ENCODE measurements around the gene GIMAP7.
"Not testable (repeated sequence)": the region's sequence is repeated elsewhere in the genome, so short reads cannot be mapped to it uniquely, and the experiment has no call there.

The GIMAP7 gene

DNA sequence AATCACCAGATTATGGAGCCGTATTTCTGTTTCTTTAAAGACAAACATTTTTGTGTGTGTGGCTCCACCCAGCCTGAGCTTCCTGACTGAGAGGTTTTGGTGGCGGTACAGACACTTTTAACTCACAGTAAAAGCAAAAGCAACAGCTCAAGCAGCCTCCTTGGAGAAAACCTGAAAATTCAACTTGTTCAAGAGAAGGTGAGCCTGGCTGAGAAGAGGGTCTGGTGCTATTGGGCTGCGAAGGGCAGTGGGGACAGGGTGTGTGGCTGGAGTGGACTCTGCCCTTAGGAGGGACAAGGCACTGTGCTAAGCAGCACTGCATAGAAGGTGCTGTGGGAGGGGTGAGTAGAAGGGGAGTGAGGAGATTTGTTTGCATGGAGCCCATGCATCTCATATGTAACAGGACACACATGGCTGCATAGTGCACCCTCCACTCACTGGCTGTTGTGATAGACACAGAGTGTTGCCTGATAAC lies at the start of gene GIMAP7:
TSS of gene GIMAP7 (plus strand) at position 125 of the 475 bp plus-strand sequence. CDS start 5,103 bp downstream, outside the sequence.
- no peak for DNase-seq (ENCODE audit: low read depth)

DNA sequence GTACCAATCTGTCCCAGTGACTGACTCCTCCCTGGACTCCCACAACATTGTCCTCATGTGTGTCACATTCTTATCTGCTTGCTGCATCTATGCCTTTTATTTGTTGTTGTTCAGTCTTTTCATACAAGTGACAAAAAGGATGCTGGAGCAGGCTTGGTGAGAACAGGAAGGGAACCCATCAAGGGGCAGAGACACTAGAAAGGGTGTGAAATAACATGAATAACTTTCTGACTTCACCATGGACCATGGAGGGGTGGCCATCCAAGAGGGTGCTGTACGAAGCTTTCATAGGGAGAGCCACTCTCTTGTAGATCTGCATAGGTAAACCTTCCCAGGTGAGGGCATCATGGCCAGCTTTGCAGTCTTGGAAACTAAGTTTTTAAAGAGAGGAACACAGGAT lies 49.7 kb upstream of the GIMAP7 start:
- DNase-seq (ENCODE audit: low read depth): no peak

DNA sequence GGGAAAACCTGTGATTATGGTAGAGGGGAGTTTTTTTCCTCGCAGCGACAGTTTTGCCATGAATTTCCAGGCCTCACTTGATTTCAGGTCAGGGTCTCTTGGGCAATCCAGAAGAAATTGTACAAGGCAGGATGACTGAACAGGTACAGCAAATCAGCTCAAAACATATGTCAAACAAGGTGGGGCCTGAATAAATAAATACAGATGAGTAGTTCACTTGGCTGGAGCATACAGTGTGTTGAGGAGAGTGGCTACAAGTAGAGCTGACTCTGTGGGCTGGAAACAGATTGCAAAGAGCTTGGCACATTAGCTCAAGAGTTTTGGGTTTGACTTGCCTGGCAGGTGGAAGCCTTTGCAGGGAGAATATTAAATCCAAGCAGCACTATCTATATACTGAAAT lies 49.3 kb upstream of the GIMAP7 start:
- DNase-seq (ENCODE audit: low read depth): no peak

DNA sequence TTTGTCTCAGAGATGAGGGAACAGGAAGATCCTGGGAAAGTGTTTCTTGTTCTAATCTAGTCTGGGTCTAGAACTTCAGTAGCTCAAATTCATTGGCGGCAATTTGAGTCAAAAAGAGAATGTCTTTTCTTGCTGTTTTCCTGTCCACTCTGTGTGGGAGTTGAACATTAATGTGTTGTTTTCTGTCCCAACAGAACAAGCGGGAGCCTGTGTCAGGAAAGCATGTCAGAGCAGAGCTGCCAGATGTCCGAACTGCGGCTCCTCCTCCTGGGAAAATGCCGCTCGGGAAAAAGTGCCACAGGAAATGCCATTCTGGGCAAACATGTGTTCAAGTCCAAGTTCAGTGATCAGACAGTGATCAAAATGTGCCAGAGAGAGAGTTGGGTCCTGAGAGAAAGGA lies 48.2 kb upstream of the GIMAP7 start:
- DNase-seq (ENCODE audit: low read depth): no peak

DNA sequence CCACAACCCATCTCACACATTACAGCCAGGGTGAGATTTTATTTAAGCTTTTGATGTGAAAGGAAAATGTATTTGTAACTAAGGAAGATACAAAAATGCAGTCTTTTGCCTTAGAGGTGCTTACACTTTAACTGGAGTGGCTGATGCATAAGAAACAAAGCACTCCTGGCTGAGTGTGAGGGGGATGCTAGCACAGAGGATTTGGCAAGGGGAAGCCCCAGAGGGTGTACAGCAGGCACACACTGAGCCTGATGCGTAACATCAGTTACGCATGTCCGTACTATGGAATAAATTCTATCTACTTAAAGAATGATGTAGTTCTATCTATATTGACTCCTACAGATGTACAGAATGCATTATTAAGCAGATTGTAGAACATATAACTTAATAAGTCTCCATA lies 46.4 kb upstream of the GIMAP7 start:
- no peak for DNase-seq (ENCODE audit: low read depth)

DNA sequence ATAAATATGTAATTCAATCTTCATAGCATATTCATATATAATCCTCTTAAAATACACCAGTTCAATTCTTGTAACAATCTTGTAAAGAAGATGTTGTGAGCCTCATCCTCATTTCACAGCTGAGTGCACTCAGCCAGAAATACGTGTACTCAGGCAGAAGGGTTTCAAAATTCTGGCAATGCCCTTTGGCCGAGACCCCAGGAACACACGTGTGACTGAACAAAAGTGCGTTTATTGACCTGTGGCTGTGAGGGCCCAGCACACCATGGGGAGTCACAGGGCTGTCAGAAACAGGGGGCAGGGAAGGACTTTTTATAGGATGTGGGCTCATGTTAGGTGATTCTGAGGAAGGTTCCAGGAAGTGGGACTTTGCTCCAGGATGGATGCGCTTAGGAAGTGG lies 42.8 kb upstream of the GIMAP7 start:
- DNase-seq (ENCODE audit: low read depth): no peak

DNA sequence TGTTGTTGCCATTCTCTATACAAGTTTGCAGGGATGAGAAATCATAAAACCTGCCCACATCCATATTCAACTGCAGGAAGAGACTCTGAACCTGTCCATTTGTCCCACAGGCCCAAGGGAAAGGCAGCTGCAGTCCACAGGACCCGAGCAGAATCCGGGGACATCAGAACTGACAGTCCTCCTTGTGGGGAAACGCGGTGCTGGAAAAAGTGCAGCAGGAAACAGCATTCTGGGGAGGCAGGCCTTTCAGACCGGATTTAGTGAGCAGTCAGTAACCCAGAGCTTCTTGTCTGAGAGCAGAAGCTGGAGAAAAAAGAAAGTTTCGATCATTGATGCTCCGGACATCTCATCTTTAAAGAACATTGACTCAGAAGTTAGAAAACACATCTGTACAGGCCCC lies 40.8 kb upstream of the GIMAP7 start:
- DNase-seq (ENCODE audit: low read depth): no peak

DNA sequence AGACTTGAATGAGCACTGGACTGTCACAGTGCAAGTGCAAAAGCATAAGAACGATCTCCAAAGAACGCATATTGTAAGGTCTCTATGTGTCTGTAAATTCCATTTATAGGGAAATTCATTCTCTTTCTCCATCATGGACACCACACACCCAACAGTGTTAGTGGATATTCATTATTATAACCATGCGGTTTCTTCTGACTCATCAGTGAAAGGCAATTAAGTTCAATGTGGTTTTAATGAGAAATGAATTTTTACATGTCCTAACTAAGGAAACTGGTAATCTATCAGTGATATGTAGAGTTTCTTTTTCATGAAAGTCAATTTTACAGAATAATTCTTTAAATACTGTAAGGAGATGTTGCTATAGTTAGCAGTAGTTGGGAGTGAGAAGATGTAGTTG lies 38.4 kb upstream of the GIMAP7 start:
- DNase-seq (ENCODE audit: low read depth): no peak

DNA sequence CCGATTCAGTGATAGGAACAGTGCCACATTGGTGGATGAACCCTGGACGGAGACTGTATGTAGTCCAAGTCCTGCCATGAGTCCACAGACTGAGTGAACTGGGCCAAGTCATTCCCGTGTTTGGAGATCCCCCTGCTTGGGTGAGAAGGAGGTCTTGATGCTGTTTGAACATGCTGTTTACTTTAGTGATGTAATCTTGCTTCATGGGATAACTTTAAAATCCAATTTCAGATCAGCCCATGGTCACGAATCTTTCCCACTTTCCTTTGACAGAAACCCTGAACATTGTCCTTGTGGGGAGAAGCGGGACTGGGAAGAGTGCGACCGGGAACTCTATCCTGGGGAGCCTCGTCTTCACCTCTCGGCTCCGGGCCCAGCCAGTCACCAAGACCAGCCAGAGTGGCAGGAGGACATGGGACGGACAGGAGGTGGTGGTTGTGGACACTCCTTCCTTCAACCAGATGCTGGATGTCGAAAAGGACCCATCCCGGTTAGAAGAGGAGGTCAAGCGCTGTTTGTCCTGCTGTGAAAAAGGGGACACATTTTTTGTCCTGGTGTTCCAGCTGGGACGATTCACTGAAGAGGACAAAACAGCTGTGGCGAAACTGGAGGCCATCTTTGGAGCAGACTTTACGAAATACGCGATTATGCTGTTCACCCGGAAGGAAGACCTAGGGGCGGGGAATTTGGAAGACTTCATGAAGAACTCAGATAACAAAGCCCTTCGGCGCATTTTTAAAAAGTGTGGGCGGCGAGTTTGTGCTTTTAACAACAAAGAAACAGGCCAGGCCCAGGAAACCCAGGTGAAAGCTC lies 37.6 kb upstream of the GIMAP7 start:
- DNase-seq (ENCODE audit: low read depth): no peak

DNA sequence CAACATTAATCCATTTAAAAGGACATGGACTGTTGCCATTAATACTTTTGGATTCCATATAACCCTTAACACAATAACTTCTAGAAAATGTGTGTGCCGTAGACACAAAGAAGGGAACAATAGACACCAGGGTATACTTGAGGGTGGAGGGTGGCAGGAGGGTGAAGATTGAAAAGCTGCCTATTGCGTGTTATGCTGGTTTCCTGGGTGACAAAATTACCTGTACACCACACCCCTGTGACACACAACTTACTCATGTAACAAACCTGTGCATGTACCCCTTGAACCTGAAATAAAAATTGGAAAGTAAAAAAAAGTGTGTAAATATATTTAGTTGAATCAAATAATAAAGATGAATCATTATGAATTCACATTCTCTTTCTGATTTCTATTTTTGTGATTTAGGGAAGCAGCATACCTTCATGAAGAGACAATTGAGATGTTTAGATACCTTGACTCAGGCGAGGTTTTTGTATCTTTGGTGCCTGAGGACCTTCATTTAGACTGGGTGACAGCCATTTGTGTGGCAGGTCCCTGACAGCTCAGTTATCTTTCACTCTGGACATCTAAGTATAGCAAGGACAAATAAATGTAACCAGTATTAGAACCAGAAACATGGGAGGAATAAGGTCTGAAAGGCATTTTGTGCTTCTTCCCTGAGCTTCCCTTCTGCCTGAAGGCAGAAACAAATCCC lies 35.5 kb upstream of the GIMAP7 start:
- no peak for DNase-seq (ENCODE audit: low read depth)

DNA sequence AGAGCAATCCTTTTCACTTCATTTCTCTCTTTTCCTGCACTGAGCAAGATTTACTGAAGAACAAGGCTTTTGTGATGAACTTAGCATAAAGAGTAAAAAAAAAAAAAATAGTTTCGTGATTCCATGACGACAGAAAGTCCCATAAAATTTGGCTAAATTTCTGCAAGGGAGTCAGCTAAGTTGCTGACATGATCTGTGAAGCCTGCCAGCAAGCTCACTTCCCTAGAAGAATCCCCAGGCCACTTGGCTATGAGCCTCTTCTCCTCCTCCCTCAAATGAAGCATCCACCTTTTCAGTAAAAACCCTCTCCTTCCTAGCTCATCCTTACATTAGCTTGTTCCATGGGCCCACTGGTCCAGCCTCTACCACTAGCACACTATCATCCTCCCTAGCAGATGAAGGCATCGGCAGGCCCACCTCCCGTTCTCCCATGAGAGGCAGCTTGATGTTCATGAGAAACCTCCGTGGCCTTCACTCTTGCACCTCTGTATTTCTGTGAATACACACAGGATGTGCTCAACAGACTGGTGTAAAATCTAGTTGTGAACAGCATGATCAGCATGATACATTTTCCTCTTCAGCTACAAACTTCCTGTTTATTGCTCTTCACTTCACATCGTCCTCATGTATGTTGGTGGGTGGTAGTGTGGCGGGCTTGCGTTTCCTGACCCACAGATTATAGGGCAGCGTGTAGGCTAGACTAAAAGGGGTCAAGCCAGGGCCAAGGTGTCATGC lies 33.3 kb upstream of the GIMAP7 start:
- no peak for DNase-seq (ENCODE audit: low read depth)

DNA sequence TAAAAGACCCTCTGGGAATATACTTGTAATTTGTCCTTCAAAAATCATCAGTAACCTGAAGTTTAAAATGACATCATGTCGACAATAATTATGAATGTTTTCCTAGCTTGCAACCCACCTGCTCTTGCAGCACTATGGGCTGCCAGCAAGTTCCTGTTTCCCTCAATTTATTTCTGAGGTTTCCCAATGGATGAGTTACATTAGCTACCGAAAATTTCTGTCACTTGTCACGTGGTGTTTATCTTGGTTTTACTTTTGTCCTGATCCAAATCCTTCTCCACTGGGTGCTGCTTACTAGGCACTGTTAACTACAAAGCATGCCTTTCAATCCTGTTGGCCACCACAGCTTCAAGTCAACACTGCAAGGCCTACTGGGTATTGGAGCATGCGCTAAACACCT lies 32.8 kb upstream of the GIMAP7 start:
- no peak for DNase-seq (ENCODE audit: low read depth)

DNA sequence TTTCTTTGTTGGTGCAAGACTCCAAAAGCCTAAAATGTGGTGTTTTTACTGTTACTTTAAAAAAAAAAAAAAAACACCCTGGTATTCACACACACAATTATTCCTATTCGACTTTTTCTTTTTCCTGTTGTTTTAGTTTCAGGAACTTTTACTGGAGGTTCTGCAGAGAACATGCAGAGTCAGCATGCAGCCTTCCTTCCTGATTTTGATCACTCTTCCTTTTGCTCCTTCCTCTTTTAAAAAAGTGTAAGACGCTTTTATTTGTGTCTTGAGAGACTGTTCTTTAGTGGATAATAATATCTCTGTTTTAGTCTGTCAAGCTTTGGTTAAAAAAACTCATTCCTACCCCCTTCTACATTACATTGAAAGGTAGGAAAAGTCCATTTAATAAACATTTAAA lies 31.2 kb upstream of the GIMAP7 start:
- DNase-seq (ENCODE audit: low read depth): not testable (repeated sequence)

DNA sequence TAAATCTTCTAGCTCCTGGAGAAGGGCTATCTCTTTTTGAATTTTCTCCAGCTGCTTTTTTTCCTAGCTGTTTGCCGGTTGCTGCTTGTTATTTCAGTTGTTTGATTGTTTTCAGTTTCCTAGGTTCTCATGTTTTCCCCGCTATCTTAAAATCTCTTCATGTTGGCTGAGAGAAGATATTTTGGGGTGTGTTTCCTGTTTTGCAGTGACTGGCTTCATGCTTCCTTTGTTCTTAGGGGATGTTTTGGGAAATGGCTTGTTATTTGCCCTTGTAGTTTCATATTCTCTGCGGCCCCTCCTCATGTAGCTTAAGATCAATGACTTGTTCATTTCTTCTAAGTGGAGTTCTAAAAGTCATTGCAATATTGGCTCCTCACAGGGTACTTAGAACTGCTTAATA lies 30.6 kb upstream of the GIMAP7 start:
- not testable (repeated sequence) for DNase-seq (ENCODE audit: low read depth)

DNA sequence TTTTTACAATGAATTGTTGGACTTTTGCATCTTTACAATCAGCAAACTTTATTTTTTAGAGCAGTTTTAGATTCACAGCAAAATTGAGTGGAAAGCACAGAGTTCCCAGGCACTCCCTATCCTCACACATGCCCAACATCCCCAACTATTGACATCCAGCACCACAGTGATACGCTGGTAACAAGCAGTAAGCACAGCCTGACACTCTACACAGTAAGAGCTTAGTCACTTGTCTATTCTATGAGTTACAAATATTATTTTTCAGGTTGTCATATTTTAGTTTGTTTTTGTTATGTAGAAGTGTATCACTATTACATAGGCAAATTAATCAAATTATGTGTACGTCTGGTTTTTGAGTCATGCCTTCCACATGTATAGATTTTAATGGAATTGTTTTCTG lies 27.0 kb upstream of the GIMAP7 start:
- no peak for DNase-seq (ENCODE audit: low read depth)

DNA sequence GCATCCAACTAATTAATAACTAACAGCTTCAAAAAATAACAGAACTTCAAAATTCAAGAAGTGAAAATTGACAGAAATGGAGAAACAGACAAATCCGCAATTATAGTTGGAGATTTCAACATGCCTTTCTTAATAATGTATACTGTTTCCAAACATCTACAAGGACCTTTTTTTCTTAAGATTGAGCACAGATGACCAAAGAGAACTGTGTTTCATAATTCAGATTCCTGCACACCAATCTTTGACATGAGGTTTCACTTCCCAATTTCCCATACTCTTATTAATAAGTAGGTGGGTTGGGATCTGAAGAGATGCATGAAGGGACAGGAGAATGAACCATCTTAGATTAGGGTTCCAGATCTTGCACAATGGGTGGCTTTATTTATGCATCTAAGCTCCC lies 24.9 kb upstream of the GIMAP7 start:
- no peak for DNase-seq (ENCODE audit: low read depth)

DNA sequence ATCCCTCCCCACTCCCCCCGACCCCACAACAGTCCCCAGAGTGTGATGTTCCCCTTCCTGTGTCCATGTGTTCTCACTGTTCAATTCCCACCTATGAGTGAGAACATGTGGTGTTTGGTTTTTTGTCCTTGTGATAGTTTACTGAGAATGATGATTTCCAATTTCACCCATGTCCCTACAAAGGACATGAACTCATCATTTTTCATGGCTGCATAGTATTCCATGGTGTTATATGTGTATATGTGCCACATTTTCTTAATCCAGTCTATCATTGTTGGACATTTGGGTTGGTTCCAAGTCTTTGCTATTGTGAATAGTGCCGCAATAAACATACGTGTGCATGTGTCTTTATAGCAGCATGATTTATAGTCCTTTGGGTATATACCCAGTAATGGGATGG lies 21.2 kb upstream of the GIMAP7 start:
- DNase-seq (ENCODE audit: low read depth): not testable (repeated sequence)

DNA sequence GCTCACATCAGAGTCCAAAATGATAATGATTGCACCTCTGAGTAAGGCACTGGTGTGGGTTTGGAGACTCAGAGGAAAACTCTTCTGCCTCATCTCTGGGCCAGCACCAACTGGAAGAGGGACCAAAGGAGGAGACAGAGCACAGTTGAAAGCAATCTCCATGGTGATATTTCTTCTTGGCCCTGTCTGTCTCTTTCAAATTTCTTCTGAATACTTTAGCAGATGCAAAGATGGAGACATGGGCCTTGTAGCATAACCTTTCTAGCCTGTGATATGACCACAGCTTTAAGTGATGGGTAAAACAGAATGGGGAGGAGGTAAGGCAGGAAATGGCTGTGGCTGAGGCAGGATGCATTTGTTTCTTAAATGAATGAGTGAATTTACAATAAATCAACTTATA lies 12.2 kb upstream of the GIMAP7 start:
- DNase-seq (ENCODE audit: low read depth): no peak

DNA sequence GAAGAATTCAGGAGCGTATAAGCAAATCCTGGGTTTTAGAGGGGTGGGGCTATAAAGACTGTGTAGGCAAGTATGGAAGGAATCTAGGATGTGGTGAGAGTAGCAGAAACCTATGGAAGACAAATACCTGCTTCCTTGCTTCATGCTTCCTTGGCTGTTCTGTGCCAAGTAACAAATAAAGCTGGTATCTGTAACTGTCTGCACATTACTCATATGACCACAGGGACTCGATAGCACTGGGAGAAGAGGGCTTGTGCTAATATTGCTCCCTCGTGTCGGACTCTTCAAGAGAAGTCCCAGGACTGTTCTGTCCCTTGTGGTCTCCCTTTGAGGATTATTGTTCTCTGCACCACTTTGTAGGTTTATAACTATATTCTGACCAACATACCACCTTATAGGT lies 11.5 kb upstream of the GIMAP7 start:
- no peak for DNase-seq (ENCODE audit: low read depth)

DNA sequence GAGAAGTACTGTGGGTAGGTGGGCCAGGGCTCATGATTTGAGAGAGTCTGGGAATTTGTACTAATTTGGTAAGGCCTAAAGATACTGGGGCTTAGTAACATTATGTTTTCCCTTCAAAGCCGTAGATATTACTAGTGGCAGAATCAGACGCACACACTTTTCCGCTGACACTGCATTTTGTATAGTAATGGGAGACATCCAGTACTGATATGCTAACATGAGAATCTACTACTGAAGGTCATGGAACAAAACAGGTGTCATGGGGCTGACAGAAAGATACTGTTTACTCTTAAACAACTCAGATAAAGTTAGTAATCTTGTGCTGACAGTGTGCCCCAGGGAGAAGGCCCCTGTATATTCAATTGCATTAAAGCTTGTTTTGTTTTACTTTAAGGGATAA lies 11.1 kb upstream of the GIMAP7 start:
- no peak for DNase-seq (ENCODE audit: low read depth)

DNA sequence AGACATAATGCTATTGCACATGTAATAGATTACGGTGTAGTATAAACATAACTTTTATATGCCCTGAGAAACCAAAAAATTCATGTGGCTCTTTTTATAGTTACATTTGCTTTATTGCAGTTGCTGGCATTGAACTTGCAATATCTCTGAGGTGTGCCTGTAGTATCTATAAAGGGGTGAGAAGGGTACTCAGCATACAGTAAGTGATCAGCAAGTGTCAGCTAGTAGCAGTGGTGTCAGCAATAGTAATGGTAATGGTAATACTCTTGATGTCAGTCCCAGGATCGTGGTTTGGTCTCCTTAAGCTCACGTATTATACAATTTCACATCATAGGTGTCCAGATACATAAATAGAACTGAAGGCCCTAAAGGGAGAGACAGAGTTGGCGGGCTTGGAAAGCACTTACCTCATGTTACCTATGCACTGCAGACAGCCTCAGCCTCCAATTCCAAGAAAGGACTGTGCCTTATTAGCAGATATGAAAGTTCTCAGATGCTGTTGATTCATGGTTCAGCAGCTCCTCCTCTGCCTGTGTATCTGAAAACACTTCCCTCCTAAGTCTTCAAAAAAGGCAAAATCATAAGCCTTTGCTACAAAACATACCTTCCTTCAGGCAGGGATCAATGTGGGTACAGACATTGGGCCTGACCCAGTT lies 6.6 kb upstream of the GIMAP7 start:
- no peak for DNase-seq (ENCODE audit: low read depth)

DNA sequence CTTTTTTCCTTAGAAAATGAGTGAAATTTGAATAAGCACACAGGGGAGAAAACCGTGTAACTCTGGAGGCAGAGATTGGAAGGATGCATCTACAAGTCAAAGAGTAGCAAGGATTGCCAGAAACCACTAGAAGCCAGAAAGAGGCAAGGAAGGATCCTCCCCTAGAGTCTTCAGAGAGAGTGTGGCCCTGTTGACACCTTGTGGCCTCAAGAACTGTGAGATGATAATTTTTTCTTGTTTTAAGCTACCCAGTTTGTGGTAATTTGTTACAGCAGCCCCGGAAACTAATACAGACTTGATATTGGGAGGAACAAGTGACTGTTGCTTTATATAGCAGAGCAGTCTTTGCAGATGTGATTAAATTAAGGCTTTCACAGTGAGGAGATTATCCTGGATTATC lies 3.6 kb upstream of the GIMAP7 start:
- no peak for DNase-seq (ENCODE audit: low read depth)
